HEK293T (cell line): Measurements from ENCODE around the gene MALSU1.

Experiments
- CTCF ChIA-PET: fragments of 350-600 bp; formaldehyde crosslinking; extraction: SDS; loops from one replicate; lab custom pipeline; 2021; ENCODE audit warnings: antibody characterized with exemption, inconsistent platforms; lab: Yijun Ruan, JAX
- POLR2A ChIA-PET: fragments of 350-600 bp; formaldehyde crosslinking; extraction: SDS; loops from one replicate; lab custom pipeline; 2020; ENCODE audit warnings: antibody characterized with exemption, inconsistent platforms; lab: Yijun Ruan, JAX
- DNase-seq: peaks from one replicate; pipeline ENCODE4 v3.0.0; 2012; ENCODE audit warnings: mixed read lengths; ENCODE audit errors: extremely low spot score
- ARNT ChIP-seq: fragments of 450-650 bp; IDR thresholded peaks from 2 replicates; pipeline ENCODE4 v1.6.1; 2017; ENCODE audit warnings: mild to moderate bottlenecking
- BHLHE40 ChIP-seq: fragments of 450-650 bp; IDR thresholded peaks from 2 replicates; pipeline ENCODE4 v1.6.1; 2016; ENCODE audit warnings: mild to moderate bottlenecking, moderate library complexity, borderline replicate concordance
- CTBP1 ChIP-seq: fragments of 450-650 bp; IDR thresholded peaks from 2 replicates; pipeline ENCODE4 v1.6.1; 2016; ENCODE audit warnings: borderline replicate concordance
- ELF4 ChIP-seq: fragments of 450-650 bp; IDR thresholded peaks from 2 replicates; pipeline ENCODE4 v1.6.1; 2017; ENCODE audit warnings: antibody characterized with exemption
- FOXA1 ChIP-seq: fragments of 450-650 bp; IDR thresholded peaks from 2 replicates; pipeline ENCODE4 v1.6.1; 2016; ENCODE audit warnings: mild to moderate bottlenecking
- FOXK2 ChIP-seq: fragments of 450-650 bp; IDR thresholded peaks from 2 replicates; pipeline ENCODE4 v1.6.1; 2016; ENCODE audit warnings: mild to moderate bottlenecking
- FOXM1 ChIP-seq: fragments of 450-650 bp; IDR thresholded peaks from 2 replicates; pipeline ENCODE4 v1.6.1; 2017; ENCODE audit warnings: mild to moderate bottlenecking, borderline replicate concordance
- HDGF ChIP-seq: fragments of 450-650 bp; IDR thresholded peaks from 2 replicates; pipeline ENCODE4 v1.6.1; 2017; ENCODE audit warnings: antibody characterized with exemption, borderline replicate concordance
- L3MBTL2 ChIP-seq: fragments of 450-650 bp; conservative IDR thresholded peaks from 2 replicates; pipeline ENCODE4 v1.6.1; 2016; ENCODE audit warnings: mild to moderate bottlenecking
- LEF1 ChIP-seq: fragments of 450-650 bp; IDR thresholded peaks from 2 replicates; pipeline ENCODE4 v1.6.1; 2017; ENCODE audit warnings: mild to moderate bottlenecking, borderline replicate concordance
- NFRKB ChIP-seq: fragments of 450-650 bp; IDR thresholded peaks from 2 replicates; pipeline ENCODE4 v1.6.1; 2016; ENCODE audit warnings: mild to moderate bottlenecking, moderate library complexity
- SP1 ChIP-seq: fragments of 450-650 bp; IDR thresholded peaks from 2 replicates; pipeline ENCODE4 v1.6.1; 2017
- SUZ12 ChIP-seq: fragments of 450-650 bp; IDR thresholded peaks from 2 replicates; pipeline ENCODE4 v1.6.1; 2016; ENCODE audit warnings: mild to moderate bottlenecking
- TARDBP ChIP-seq: fragments of 450-650 bp; IDR thresholded peaks from 2 replicates; pipeline ENCODE4 v1.6.1; 2016
- ZNF384 ChIP-seq: fragments of 450-650 bp; IDR thresholded peaks from 2 replicates; pipeline ENCODE4 v1.6.1; 2016
- TF ChIP-seq, protein P1 (sequence below): fragments of 450-650 bp; IDR thresholded peaks from 2 replicates; pipeline ENCODE4 v1.6.1; 2016

MALSU1 gene

DNA sequence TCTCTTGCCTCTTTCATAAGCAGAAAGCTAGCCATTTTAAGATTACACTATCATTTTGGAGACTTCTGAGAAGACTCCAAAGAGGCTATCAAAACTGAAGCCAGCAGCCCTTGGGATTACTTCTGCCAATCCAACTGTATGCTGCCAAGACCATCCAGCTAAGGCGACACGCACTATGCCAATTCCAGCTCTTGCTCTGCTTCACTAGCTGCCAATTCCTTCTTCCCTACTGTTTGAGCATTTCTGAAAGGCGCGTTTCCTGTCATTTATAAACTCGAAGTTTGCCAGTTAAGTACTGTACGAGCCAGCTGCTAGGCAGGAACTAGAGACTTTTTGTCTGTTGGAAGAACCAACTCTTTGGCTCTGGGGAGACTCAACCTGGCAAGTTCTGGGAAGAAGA, 36.5 kb downstream of the MALSU1 start:
- ChIA-PET POLR2A (interaction anchor here (0.6 kb wide), 1 partner anchor 12 kb away, joined by 3 read pairs; no protein-coding TSS in a partner anchor), CTCF (interaction anchor here (0.6 kb wide), 1 partner anchor 185 kb away, joined by 8 read pairs; no protein-coding TSS in a partner anchor)
- no peak for DNase-seq
- TF ChIP-seq ARNT (no peak), ZNF384 (no peak), NFRKB (no peak), L3MBTL2 (no peak), SP1 (no peak), FOXA1 (no peak), LEF1 (no peak), FOXK2 (no peak), BHLHE40 (no peak), TARDBP (no peak), SUZ12 (no peak)
- TF ChIP-seq, protein P1, sequence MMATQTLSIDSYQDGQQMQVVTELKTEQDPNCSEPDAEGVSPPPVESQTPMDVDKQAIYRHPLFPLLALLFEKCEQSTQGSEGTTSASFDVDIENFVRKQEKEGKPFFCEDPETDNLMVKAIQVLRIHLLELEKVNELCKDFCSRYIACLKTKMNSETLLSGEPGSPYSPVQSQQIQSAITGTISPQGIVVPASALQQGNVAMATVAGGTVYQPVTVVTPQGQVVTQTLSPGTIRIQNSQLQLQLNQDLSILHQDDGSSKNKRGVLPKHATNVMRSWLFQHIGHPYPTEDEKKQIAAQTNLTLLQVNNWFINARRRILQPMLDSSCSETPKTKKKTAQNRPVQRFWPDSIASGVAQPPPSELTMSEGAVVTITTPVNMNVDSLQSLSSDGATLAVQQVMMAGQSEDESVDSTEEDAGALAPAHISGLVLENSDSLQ = no peak

DNA sequence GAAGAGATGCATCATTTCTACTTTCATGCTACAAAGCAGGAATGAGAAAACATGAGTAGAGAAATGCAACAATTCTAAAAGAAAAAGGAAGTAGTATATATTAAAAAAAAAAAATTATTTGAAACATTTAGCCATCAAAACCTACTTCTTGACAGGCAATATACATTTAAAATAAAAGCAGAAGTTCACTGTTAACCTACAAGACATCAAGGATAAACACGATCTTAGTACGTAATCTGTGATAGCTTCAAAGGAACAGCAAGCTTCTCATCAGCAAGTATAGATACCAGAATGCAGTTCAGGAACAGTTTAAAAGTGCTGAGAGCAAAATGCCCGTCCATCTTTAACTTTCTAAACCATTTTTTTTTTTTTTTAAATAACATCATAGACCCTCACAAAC, 36.9 kb downstream of the MALSU1 start:
- no peak for TF ChIP-seq ZNF384
- no peak for TF ChIP-seq CTBP1
- TF ChIP-seq ELF4 = no peak
- TF ChIP-seq ARNT = no peak
- no peak for TF ChIP-seq HDGF
- no peak for TF ChIP-seq SUZ12
- no peak for TF ChIP-seq FOXM1
- no peak for TF ChIP-seq LEF1
- TF ChIP-seq NFRKB = no peak
- TF ChIP-seq, protein P1 = no peak
- TF ChIP-seq FOXK2 = no peak
- POLR2A ChIA-PET = no interaction called here
- CTCF ChIA-PET = interaction anchor here (0.6 kb wide), 1 partner anchor 185 kb away, joined by 8 read pairs; no protein-coding TSS in a partner anchor

DNA sequence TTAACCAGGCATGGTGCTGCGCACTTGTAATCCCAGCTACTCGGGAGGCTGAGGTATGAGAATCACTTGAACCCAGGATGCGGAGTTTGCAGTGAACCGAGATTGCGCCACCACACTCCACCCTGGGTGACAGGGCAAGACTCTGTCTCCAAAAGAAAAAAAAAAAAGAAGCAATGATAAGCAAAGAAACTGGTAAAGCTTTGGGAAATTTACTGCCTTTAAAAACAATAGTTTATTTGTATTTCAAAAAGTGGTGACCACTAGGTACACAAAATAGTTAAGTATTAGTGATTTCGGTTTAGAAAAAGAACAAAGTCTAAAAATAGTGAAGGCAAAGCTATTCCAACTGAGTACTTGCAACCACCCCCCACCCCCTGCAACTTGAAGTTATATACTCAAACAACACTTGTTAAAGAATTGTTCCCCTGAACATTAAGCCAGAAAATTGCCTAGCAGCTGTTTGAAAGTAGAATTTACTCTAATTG, 37.7 kb downstream of the MALSU1 start:
- ChIA-PET CTCF (no interaction called here), POLR2A (interaction anchor here (0.6 kb wide), 1 partner anchor 38 kb away, joined by 3 read pairs; the partner anchor contains the start of gene MALSU1)
- no peak for DNase-seq
- TF ChIP-seq FOXM1 (no peak), SUZ12 (no peak), FOXK2 (no peak), ELF4 (no peak), FOXA1 (no peak), TARDBP (no peak), BHLHE40 (no peak), ZNF384 (no peak), LEF1 (no peak), L3MBTL2 (no peak), ARNT (no peak), NFRKB (no peak), HDGF (no peak), CTBP1 (no peak), SP1 (no peak)
- TF ChIP-seq, protein P1 = no peak

More for the DNA sequence above, 36.9 kb downstream of the MALSU1 start:
- DNase-seq = no peak

DNA sequence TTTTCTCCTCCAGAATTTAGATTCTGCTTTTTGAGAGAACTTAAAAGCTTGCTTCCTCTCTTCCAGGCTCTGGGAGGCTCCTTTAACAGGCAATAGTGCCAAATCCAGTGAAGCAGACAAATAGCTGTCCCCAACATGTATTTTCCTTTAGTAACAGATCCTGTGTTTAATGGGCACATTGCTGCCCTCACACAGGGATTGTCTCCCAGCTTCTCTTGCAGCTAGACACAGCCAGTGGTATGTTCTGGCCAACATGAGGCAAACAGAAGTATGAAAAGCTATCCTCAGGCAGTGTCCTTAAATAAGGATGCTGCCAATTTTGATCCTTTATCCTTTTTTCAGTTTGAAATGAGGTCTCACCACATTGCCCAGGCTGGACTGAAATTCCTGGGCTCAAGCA, 38.2 kb downstream of the MALSU1 start:
- ChIA-PET CTCF (no interaction called here), POLR2A (interaction anchor here (0.6 kb wide), 1 partner anchor 38 kb away, joined by 3 read pairs; the partner anchor contains the start of gene MALSU1)
- DNase-seq = no peak
- no peak for TF ChIP-seq LEF1
- TF ChIP-seq FOXA1 = no peak
- no peak for TF ChIP-seq SP1
- TF ChIP-seq ARNT = no peak
- no peak for TF ChIP-seq ZNF384
- TF ChIP-seq ELF4 = no peak
- TF ChIP-seq BHLHE40 = no peak
- no peak for TF ChIP-seq HDGF
- TF ChIP-seq FOXM1 = no peak
- no peak for TF ChIP-seq CTBP1
- TF ChIP-seq L3MBTL2 = no peak
- TF ChIP-seq, protein P1 = no peak
- no peak for TF ChIP-seq NFRKB
- TF ChIP-seq TARDBP = no peak
- no peak for TF ChIP-seq SUZ12

DNA sequence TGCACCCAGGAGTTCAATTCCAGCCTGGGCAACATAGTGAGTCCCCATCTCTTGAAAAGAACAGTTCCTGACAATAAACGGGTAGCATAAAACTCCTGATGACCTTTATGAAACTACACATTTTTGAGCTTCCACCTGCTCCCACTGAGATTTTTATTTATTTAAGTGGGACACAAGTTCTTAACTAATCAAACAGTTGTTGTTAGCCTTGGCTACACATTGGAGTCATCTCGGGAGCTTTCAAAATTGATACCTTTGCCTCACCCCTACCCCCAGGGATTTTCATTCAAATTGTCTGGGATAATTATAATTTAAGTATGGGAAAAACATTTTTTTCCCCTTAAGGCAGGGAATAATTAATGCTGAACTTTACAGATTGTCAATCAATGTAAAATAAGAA, 39.3 kb downstream of the MALSU1 start:
- no peak for DNase-seq
- CTCF ChIA-PET = no interaction called here
- POLR2A ChIA-PET = no interaction called here
- no peak for TF ChIP-seq LEF1
- TF ChIP-seq TARDBP = no peak
- no peak for TF ChIP-seq FOXA1
- TF ChIP-seq CTBP1 = no peak
- no peak for TF ChIP-seq SP1
- TF ChIP-seq FOXM1 = no peak
- TF ChIP-seq BHLHE40 = no peak
- TF ChIP-seq SUZ12 = no peak
- no peak for TF ChIP-seq ZNF384
- no peak for TF ChIP-seq L3MBTL2
